Measurements from ENCODE around the gene THBS2. TPM values are rescaled to one million over a fixed set of nuclear protein-coding genes. Genes with fewer than 3 reads are reported as not detected.

Gene THBS2
- total and polyA plus RNA-seq, 2 of the 4 experiments (the other 2 are of a cell fraction) = 97.3 to 113 TPM

GRCh38 chr6:169230946-169231789 lies 22.5 kb downstream of the THBS2 start:
- peaks cover 63% of the 10 kb centered on the region for H3K36me3 ChIP-seq (ENCODE audit: control insufficient read depth, insufficient read depth, low read length)

More at GRCh38 chr6:169230946-169231789, 22.5 kb downstream of the THBS2 start:
- Histone ChIP-seq H3K27me3 (ENCODE audit: control insufficient read depth, insufficient read depth, low read length) (no peaks in the 10 kb centered on the region), H2BK120ac (ENCODE audit: low read depth, low read length) (no peak overlapping the region), H2AFZ (replicated peaks; ENCODE audit: low read length, poor library complexity) (no peak overlapping the region), H4K91ac (ENCODE audit: insufficient read depth, low read depth, low read length) (no peak overlapping the region), H4K20me1 (ENCODE audit: insufficient read depth, low read length) (no peaks in the 10 kb centered on the region; the same call in 1 of the 2 replicates), H3K9me1 (ENCODE audit: insufficient read depth, low read length) (0 out of 2 replicates have a peak, but pooled peaks cover 12% of the 10 kb centered on the region), H2AK9ac (replicated peaks; ENCODE audit: low read depth, low read length, poor library complexity) (no peak overlapping the region), H3K14ac (replicated peaks; ENCODE audit: low read depth, low read length) (no peak overlapping the region), H3K27ac (ENCODE audit: insufficient read depth, low read length) (no peak overlapping the region), H3K18ac (ENCODE audit: low read depth, low read length) (no peak overlapping the region), H3K56ac (ENCODE audit: extremely low read depth, insufficient read depth, low read length) (no peak overlapping the region), H2BK20ac (ENCODE audit: low read depth, low read length) (no peak overlapping the region), H3K4me3 (ENCODE audit: insufficient read depth, low read depth, low read length) (no peak overlapping the region), H4K8ac (ENCODE audit: low read depth in 2 of 2, low read length in 2 of 2) (no peak overlapping the region), H3K9me3 (ENCODE audit: control insufficient read depth, insufficient read depth, low read length) (no peaks in the 10 kb centered on the region), H3K9ac (ENCODE audit: low read depth, low read length) (no peak overlapping the region), H4K5ac (ENCODE audit: low read depth, low read length) (no peak overlapping the region), H2BK5ac (ENCODE audit: low read depth, low read length, poor library complexity, severe bottlenecking) (no peak overlapping the region), H3K4me1 (ENCODE audit: control insufficient read depth, insufficient read depth, low read length) (no peaks in the 10 kb centered on the region), H2AK5ac (ENCODE audit: low read depth, low read length) (no peak overlapping the region), H2BK15ac (ENCODE audit: low read depth, low read length) (no peak overlapping the region), H3K4ac (ENCODE audit: low read depth, low read length) (no peak overlapping the region), H3K79me1 (ENCODE audit: low read depth in 1 of 2, low read length in 2 of 2) (no peaks in the 10 kb centered on the region), H3K4me2 (ENCODE audit: low read depth, low read length) (no peak overlapping the region), H3K23ac (ENCODE audit: low read depth, low read length) (no peak overlapping the region)
- TF ChIP-seq CTCF (conservative IDR thresholded peaks at IDR 0.05; ENCODE audit: low read depth, low read length) (no peak), NFE2L2 (IDR thresholded peaks at IDR 0.05; ENCODE audit: low read depth, low read length) (no peak), MAFK (IDR thresholded peaks at IDR 0.05; ENCODE audit: low read depth, low read length) (no peak), SMC3 (IDR thresholded peaks at IDR 0.05; ENCODE audit: low read depth, low read length) (no peak), POLR2A (IDR thresholded peaks at IDR 0.05; ENCODE audit: low read depth, low read length) (no peak), RFX5 (IDR thresholded peaks at IDR 0.05; ENCODE audit: low read depth, low read length) (no peak), CEBPB (IDR thresholded peaks at IDR 0.05; ENCODE audit: low read depth, low read length) (no peak), FOS (IDR thresholded peaks at IDR 0.05; ENCODE audit: low read depth, low read length) (no peak), RCOR1 (IDR thresholded peaks at IDR 0.05; ENCODE audit: insufficient replicate concordance, low read length) (no peak), CHD1 (IDR thresholded peaks at IDR 0.05; ENCODE audit: low read depth, low read length) (no peak), RAD21 (IDR thresholded peaks at IDR 0.05; ENCODE audit: low read length) (no peak), ELK1 (IDR thresholded peaks at IDR 0.05; ENCODE audit: borderline replicate concordance, low read depth, low read length) (no peak)
- in situ Hi-C loops (cut with MboI; ENCODE audit: low sequenced_read_pairs) = no loop called here
- POLR2A ChIA-PET (ENCODE audit: unreplicated experiment) = no interaction called here
- CTCF ChIA-PET = interaction anchor here (0.6 kb wide), 1 partner anchor 64 kb away, joined by 3 read pairs; no protein-coding TSS in a partner anchor
- DNase-seq (no peak), ATAC-seq (ENCODE audit: low read depth) (no peak)
- no TSS peak for BruUV-seq (replicated peaks)
- dilution Hi-C loops (cut with HindIII; ENCODE audit: low sequenced_read_pairs, unreplicated experiment) = no loop called here
- intact Hi-C loops (cut with micrococcal nuclease) = no loop called here
- WGBS, 2 experiments (ENCODE audit: extremely low coverage in 2 of 2, insufficient read length in 1 of 2) = 88% methylated on average over 26 of the region's 33 CpGs; no CpG with 5 or more reads in 1 of the 2 experiments
